ENCODE measurements around the gene CADM1.

CADM1 gene

DNA sequence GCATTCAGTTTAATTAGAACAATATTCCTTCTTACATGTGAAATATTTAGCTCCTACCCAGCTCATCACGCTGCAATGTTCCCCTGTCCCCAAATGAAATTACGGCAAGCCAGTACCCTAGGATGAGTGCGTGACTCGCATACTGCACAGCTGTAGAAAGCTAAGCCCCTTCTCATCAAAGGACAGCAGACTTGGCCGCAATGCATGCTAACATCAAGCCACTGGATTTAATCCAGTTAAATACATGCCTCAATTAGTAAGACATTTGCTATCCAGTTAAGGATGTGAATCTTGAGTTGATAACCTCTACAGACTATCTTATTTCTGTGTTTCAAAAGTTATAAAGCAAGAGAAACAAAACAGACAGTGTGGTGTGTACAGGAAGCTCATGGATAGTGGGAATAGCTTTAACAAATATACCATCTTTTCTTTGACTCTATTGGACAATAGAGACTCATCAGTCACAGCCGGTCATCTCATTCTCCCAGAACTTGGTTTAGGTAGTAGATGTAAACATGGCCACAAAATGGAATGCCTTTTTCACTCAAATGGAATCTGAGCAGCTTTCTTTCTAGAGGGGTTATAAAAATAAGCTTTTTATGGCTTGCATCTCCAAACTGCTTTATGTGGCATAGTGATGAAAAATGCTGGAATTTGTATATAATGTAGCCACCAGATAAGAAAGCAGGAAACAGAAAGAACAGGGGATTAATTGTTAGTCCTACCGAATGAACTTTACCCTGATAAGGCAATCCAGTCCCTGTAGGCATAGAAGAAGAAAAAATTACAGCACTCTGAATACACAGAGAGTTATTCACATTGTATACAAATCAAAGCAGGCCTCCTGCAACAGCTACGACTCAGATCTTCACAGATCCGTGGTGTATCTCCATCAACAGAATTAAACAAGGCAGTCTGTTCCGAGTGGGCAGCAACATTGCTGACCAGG, 224.1 kb downstream of the CADM1 start:
- no peak for DNase-seq (ENCODE audit: low read depth)

DNA sequence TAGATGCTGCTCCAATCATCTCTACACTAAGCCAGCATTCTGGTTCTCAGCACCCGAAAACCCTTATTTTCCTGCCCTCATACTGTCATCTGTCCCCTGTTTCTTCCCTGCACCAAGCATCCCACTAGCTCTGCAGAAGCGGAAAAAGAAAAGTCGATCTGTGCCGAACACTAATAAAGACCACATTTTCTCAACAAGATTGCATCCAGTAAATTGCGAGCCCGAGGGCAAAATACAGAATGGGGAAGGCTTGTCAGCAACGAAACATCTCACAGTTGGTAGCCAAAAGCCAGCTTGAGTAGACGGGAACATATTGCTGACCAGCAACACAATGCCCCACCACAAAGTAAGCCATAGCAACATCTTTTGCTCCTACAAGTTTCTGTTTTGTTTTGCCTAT, 227.4 kb downstream of the CADM1 start:
- peak; percentile 6 for DNase-seq (ENCODE audit: low read depth)

DNA sequence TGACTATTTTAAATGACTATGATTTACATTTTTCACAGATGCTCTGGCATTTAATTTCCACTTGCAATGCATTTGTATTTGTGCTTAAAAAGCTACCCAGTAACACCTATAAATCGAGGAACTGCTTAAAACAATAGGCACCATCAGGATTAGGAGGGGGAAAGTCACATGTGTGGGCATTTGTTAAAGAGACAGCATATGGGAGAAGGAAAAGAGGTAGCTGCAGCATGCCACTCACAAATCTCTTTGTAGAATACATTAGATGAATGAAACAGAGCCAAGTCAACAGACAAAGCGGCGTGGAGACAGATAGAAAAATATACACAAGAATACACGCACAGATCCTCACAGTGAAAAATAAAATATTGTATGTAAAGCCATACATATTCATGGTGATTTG, 228.0 kb downstream of the CADM1 start:
- DNase-seq (ENCODE audit: low read depth) = no peak

DNA sequence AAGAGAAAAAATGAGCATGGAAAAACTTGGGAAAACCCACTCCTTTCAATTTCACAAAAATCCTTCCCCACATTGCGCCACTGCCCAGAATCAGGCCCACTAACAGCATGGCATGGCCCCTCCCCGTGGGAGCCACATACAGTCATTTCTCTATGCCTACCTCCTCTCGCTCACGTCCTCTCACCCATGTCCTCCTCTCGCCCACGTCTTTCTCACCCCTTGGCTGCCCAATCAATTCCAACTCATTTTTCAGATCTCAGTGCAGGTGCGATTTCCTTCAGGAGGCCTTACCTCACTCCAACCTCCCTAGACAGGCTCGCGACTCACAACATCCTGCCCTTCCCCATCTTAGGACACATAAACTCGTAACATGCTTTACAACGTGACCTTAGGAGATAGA, 229.2 kb downstream of the CADM1 start:
- no peak for DNase-seq (ENCODE audit: low read depth)

DNA sequence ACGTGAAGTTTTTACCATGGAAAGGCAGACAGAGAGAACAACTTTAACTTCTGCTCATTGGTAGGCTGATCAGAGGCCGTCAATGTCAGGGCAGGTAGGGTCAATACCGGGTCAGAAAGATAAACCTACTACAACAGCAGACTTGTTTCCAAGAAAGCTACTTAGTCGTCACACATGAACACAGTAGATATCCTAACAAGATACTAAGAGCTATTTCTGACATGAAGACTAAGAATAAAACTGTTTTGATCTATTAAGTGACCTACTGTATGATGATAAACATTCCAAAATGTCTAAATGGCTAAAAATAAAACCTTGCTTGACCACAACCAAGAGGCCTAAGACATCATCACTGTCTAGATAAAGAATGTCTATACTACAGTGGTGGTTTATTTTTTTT, 231.3 kb downstream of the CADM1 start:
- no peak for DNase-seq (ENCODE audit: low read depth)

DNA sequence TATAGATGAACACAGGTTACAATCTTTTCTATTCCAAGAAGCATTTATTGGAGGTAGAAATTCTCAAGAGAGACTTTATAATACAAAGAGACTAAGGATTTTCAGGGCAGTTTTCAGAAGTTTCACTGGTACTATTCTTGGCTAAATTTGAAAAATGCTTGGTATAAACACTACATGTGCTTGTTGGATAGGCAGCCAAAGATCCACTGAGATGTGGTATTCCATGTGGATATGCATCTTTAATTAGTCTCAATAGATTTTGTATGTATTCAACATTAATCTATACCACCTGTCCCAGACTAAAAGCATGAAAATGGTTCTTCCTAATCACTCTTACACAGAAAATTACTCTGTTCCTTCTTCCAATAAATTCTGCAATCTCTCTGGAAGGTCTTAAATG, 232.6 kb downstream of the CADM1 start:
- no peak for DNase-seq (ENCODE audit: low read depth)

DNA sequence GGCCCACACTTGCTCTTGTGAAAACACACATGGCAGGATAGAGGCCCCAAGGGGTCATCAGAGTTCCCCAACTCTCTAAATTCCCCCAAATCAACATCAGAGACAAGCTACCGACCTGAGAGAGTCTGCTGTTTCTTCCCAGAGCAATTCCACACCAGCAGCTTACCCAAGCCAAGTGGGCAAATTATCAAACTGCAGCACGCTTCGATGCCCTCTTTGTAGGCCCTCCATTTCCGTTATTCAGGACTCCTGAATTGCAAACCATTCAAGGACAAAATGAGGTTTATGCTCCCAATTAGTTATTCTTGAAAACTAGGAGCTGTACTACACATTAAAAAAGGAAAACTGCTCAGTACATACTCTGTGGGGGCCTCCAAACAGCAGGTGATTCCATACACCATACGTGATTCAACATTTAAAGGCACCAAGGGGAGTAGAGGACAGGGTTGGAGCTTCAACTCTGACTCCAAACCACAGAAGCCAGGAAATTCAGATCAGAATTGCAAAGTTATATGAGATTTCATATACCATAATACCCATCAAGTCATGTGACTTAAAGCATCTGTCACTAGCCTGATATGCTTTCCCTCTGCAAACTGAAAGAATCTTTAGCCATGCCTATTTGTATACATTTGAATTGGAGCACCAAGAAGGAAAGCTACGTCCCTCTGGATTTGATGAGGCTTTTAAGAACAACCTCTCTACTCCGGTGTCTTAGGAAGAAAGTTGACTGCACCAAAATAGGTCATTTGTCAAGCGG, 234.8 kb downstream of the CADM1 start:
- DNase-seq (ENCODE audit: low read depth) = no peak

DNA sequence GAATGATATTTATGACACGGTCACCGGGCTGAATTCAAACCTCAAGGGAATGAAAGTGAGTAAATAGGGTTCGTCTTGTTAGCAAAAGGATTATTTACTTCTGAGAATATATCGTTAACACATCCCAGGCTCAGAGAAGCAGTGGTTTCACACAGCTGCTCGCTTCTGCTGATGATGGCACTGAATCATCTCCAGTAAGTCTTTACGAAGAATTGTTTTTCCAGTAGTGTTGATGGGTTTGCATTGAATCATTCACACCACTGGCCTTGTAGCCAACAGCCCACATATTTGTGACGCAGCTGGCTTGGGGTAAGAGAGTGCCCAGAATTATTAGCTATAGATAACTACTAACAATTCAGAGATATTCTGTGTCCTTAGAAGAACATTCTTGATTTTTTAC, 236.3 kb downstream of the CADM1 start:
- DNase-seq (ENCODE audit: low read depth) = no peak

DNA sequence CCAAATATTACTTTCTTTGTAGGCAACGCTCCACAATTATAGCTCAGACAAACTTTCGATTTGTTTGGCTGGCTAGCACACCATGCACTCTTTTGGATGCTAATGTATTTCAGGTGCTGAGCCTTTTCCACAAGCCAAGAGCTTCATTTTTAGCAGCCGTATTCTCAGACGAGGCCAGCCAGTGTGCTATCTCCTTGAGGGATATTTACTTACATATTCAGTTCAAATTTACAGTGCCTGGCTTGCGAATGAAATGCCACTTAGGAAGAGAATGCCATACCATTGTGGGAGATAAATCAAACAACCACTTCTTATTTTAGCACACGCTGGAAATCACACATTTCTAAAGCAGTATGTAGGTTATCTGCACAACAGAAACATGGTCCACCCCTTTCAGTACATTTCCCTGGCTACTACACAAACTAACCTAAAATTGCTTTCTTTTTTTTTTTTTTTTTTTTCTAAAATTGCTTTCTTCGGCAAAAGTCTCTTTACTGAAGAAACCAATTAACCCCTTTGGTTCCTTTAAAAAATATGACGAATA, 236.9 kb downstream of the CADM1 start:
- DNase-seq (ENCODE audit: low read depth) = no peak

DNA sequence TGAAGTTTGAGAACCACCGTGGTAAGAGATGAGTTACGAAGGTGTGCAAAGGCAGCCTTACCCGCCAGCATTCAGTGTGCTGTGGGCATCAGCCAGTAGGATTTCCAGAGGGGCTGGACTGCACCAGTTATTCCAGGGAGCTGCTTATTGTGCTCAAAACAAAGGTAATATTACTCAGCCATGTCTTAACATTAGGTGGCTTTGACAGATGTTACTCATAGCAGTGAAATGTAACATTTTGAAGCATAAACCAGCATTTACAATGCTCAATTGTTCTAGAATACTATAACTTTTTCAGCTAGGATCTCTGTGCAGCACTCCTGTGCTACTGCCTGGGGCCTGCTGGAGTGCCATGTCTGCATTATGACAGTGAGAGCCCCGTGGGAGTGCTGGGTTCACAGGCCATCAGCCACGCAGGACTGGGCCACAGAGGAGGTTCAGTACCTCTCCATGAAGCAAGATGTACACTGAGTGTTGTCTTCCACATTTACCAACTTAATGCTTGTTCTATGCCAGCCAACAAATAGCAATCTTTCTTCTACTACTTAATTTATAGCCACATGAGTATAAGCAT, 238.1 kb downstream of the CADM1 start:
- no peak for DNase-seq (ENCODE audit: low read depth)

DNA sequence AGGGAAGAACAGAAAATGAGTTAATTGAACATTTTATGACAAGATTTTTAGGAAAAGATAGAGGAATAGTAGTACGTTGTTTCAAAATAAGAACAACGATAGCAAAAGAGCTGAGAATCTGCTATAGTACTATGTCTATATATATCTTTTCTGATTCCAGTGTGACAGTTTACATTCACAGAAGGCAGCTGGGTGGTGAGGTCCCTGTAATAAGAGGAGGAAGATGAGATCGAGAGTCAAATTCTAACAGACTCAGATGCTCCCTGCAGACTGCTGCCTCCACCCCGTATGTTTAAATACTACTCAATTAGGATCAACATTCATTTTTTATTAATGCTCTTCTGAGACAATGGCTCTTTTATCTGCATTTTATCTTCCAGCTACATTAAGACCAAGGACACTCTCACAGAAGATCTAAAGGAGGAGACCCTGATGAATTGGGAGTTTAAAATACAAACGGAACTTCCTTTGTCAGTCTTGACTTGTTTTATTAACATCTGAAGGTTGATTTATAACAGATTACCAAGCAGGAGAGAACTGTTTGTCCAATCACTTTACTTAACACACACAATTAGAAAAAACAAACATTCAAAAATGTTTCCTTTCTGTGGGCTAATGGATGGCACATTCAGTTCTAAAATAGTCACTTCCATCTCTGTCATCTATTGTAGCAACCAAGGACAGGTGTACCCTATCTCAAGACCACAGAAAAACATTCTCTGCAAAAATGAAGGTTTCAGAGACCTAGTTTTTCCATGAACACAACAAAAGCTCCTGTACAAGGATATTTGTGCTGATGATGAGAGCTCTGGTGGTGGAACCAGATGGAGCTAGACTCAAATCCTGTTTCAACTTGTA, 240.2 kb downstream of the CADM1 start:
- DNase-seq (ENCODE audit: low read depth) = no peak

DNA sequence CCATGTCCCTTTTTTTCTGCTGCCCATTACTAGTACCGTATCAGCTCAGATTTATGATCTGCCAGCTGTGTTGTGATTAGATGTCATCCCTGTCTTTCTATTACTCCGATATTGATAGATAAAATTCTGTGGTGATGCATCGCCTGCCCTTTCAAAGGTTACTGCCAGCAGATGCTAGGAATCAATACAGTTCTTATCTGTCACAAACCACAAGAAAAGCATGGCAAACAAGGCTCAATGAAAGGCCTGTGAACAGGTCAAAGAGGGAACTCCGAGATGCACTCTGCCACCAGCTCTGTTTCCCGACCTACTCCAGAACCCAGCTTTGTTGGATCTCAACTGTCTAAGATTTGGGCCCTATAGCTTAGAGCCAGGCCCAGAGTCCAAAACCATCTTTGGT, 246.0 kb downstream of the CADM1 start:
- no peak for DNase-seq (ENCODE audit: low read depth)

DNA sequence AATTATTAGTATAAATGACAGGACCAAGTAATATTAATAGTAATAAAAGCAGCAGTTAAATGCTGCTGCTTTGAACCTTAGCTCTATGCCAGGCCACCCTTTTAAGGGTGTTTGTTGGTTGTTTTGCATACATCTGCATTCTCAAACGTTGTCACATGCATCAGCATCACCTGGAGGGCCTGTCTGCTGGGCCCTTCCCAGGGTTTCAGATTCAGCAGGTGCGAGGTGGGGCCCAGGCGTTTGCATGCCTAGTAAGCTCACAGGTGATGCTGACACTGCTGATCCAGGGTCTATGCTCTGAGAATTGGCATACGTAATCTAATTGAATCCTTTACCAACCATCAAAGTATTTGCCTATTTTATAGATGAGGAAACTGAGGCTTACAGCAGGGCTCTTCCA, 246.5 kb downstream of the CADM1 start:
- no peak for DNase-seq (ENCODE audit: low read depth)

DNA sequence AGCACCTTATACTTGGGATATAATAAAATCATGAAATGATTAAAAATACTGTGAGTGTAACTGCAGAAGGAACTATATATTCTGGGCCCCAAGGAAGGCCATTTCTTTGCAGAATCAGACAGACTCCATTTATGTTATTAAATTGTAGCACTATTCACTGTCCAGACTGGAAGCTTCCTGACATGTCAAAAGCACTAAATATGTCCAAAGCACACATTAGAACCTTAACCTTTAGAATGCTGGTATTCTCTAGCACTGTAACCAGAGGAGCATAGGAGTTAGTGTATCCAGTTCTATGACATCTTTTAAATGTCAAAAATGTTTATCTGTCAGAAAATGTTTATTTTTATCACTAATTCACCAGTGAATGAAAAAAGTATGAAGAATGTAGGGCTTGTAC, 246.9 kb downstream of the CADM1 start:
- no peak for DNase-seq (ENCODE audit: low read depth)

DNA sequence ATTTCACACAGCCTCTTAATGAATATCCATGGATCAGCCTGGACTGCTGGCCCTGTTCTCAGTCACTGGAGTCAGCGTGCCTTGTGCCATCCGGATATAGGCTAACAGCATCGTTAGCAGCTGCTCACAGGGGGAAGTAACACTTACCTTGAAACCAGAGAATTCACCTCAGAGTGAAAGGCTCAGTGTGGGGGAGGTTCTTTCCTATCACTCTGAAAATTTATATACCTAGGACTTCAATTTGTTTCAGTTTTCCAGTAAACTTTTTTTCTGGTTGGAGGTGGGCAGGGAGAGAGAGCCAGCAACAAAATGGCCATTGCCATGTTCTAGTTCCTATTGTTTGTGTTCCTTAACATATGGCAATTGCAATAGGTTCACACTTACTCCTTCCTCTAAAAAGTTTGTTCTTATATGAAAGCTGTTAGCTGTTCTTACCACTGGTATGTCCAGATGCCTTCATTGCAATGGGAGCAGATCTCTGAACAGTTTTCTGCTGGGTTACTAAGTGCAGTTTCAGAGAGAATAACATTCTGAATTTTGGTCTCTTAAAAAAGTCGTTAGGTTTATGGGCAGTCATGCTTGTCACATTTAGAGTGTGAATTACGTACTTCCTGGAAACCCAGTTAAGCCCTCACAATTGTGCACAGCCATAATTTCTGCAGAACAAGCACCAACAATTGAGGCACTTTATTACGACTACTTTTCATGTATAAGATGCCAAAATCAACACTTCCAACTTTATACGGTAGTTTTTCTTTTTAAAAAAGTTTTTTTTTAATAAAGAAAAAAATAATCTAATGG, 247.6 kb downstream of the CADM1 start:
- no peak for DNase-seq (ENCODE audit: low read depth)

DNA sequence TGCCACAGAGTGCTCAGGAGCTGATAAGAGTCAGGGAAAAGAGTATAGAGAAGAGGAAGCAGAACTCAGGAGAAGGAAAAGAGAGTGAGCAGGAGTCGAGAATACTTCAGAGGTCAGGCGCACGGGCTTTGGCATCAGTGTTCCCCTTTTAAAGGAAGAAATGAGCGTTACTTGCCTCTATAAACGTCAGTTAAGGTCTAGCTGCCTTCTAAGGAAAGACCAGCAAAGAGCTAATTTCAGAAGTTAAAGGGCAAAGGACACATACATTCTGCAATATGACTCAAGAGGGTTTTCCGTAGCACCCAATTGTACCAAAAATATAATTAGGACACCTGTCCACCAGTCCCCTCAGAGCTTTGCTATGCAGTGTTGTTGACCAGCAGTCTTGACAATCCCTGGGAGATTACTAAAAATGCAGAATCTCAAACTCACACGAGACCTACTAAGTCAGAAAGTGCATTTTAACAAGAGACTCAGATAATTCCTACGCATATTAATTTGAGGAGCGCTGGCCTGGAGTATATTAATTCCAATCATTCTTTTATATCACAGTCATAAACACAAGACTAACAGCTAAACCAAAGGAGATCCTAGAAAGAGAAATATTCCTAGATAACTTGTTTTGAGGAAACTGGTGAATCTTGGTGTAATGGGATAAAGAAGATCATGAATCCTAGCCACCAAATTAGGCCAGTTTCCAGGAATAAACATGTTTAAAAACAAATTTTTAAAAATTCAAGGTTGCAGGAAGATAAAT, 249.0 kb downstream of the CADM1 start:
- DNase-seq (ENCODE audit: low read depth) = no peak

DNA sequence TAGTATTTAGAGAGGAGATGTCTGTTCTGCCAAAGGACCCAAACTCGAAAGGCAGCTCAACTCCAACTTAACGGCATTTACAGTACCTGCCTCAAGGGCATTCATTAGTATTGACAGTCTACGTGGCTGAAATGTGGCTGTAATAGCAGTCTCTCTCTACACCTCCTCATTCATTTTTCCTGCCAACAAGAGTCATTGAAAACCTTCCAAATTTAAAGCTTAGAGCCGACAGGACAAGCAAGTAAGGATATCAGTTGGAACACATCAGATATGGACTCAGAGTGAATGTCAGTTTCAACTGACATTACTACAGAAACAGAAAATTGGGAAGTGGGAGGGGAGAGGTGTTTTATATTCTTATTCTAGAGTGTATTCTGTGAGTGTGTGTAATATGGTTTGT, 253.1 kb downstream of the CADM1 start:
- no peak for DNase-seq (ENCODE audit: low read depth)

DNA sequence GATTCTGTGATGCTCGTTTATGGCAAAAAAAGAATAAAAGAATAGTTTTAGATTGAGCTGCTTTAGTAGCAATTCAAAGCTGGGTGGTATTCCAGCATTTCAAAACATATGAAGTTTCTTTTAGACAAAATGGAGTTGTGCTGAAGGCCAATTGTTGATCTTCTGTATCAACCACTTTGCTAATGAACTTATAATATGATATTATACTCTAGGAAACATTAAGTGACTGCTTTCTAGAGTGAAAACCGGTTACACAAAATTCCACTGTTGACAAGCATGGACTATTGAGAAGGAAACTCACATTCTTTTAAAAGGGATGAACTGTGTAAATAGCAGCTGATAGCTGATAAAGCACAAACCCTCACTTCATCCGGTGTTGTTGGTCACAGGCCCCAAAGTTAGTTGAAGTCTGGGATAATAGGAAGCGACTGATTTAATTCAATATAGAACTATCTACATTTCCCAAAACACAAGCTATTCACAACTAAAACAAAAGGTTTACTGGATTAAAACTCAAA, 255.1 kb downstream of the CADM1 start:
- DNase-seq (ENCODE audit: low read depth) = no peak

DNA sequence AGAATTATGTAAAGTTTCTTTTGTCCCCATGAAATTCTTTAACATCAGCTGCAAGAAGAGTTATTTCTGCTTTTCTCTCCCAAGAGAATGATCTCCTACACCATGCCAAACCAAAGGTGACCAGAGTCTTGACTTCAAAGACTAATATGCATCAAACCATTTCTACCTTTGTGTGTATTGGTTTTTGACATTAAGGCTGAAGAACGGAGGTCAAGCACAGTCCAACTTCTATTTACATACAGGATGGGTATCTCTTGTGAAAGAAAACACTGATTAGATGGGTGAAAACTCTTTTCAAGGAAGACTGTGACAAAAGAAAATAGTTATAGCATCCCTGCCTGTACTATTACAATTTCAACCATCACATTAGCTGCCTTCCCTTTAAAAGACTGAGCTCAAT, 256.3 kb downstream of the CADM1 start:
- DNase-seq (ENCODE audit: low read depth) = no peak

DNA sequence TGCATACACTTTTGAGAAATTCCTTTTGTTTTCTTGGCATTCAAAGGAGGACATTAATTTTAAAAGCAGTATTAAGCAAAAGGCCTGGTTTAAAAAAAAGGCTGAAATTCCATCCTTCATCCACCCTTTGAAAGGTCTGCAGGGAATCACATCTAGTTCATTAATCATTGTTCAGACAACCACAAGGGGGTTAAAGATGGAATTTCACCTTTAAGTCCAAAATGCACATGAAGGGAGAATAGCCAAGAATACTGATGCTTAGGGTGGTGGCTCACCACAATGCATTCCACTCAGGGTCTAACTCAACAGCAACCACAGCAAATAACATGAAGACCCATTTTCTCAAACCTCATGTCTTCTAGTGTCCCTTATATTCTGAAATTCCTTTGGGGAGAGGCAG, 256.9 kb downstream of the CADM1 start:
- DNase-seq (ENCODE audit: low read depth) = no peak

Data from fibroblast of gingiva (primary cell).